Inferior parietal cortex (tissue), 1 donor: Measurements from ENCODE around the gene MAD1L1.

Experiments
- DNase-seq: peaks from one replicate; pipeline ENCODE4 v3.0.0-alpha.2; 2016; ENCODE audit errors: extremely low spot score

Gene MAD1L1

GRCh38 chr7:2118630-2119190, 114.0 kb downstream of the MAD1L1 start:
- no peak for DNase-seq

GRCh38 chr7:2118056-2118455, 114.7 kb downstream of the MAD1L1 start:
- no peak for DNase-seq

- no peak for DNase-seq
These were observed 115.1 kb downstream of the MAD1L1 start for GRCh38 chr7:2117646-2118045.

GRCh38 chr7:2116989-2117591, 115.7 kb downstream of the MAD1L1 start:
- peak; percentile 67 for DNase-seq

GRCh38 chr7:2116448-2116810, 116.3 kb downstream of the MAD1L1 start:
- no peak for DNase-seq

GRCh38 chr7:2115760-2116447, 116.8 kb downstream of the MAD1L1 start:
- DNase-seq: peak; percentile 19

- DNase-seq: no peak
These were observed 117.6 kb downstream of the MAD1L1 start for GRCh38 chr7:2114926-2115759.

GRCh38 chr7:2114052-2114451, 118.7 kb downstream of the MAD1L1 start:
- DNase-seq: no peak

- no peak for DNase-seq
These were observed 120.2 kb downstream of the MAD1L1 start for GRCh38 chr7:2112261-2113198.

- DNase-seq: no peak
These were observed 121.2 kb downstream of the MAD1L1 start for GRCh38 chr7:2111568-2111967.

GRCh38 chr7:2110610-2111396, 121.9 kb downstream of the MAD1L1 start:
- no peak for DNase-seq

- peak; percentile 38 for DNase-seq
These were observed 122.7 kb downstream of the MAD1L1 start for GRCh38 chr7:2109936-2110609.

- DNase-seq: peak; percentile 18
These were observed 123.4 kb downstream of the MAD1L1 start for GRCh38 chr7:2109251-2109872.

GRCh38 chr7:2108501-2109250, 124.1 kb downstream of the MAD1L1 start:
- DNase-seq: peak; percentile 79

- no peak for DNase-seq
These were observed 124.7 kb downstream of the MAD1L1 start for GRCh38 chr7:2108071-2108455.

GRCh38 chr7:2107386-2108070, 125.2 kb downstream of the MAD1L1 start:
- DNase-seq: peak; percentile 27

- no peak for DNase-seq
These were observed 125.8 kb downstream of the MAD1L1 start for GRCh38 chr7:2106924-2107323.

- no peak for DNase-seq
These were observed 126.3 kb downstream of the MAD1L1 start for GRCh38 chr7:2106440-2106839.
